Breast epithelium (tissue), 3 donors: ENCODE results near the gene THBS2.

ENCODE experiments used
- CTCF ChIP-seq, 3 donors: fragments of 450-650 bp; IDR thresholded peaks; one replicate each; pipeline ENCODE4 v1.5.1; 2016 to 2017; ENCODE audit warnings: antibody characterized with exemption in 3 of 3, mild to moderate bottlenecking in 3 of 3, moderate library complexity in 3 of 3
- POLR2A ChIP-seq: fragments of 450-650 bp; IDR thresholded peaks from one replicate; pipeline ENCODE4 v1.6.1; 2016; ENCODE audit warnings: antibody characterized with exemption, mild to moderate bottlenecking, moderate library complexity
- POLR2AphosphoS5 ChIP-seq, 3 donors: sonication (generic); formaldehyde crosslinking; IDR thresholded peaks; one replicate each; pipeline ENCODE4 v1.6.1; 2017; ENCODE audit warnings: antibody characterized with exemption in 3 of 3

- TF ChIP-seq POLR2A (no peak), CTCF (IDR thresholded peaks at IDR 0.05) (no peak), POLR2AphosphoS5 (IDR thresholded peaks at IDR 0.05) (peak in 1 of 3 donors; percentile 78)
Measured at GRCh38 chr6:169266746-169267591, 13.3 kb upstream of the THBS2 start.
